A549 (cell line): ENCODE results near the gene FCGR3B. TPM values are rescaled to one million over a fixed set of nuclear protein-coding genes. Genes with fewer than 3 reads are reported as not detected.
A peak's percentile ranks its signal among the peaks of the same experiment; 100 is the strongest.
"Not testable (repeated sequence)": the region's sequence is repeated elsewhere in the genome, so short reads cannot be mapped to it uniquely, and the experiment has no call there.

Experiments used
- ATAC-seq, 2 experiments: fragments of 200-7000 bp in 1 of 2; fragments of >200 bp in 1 of 2; cut with Nextera tagmentation in 1 of 2; cut with Tn5 transposase in 1 of 2; 3 replicates each; pipeline versions ENCODE4 v1.8.0 to v1.9.1; 2018 to 2020; ENCODE audit warnings: mild to moderate bottlenecking in 1 of 2, moderate library complexity in 1 of 2
- CTCF ChIA-PET: fragments of 300-600 bp; sonication (Branson Sonifier 250); formaldehyde crosslinking; extraction: SDS; loops from one replicate; lab custom pipeline; 2021; ENCODE audit warnings: antibody characterized with exemption, inconsistent platforms; lab: Yijun Ruan, JAX
- POLR2A ChIA-PET: fragments of 350-600 bp; formaldehyde crosslinking; extraction: SDS; loops from one replicate; lab custom pipeline; 2021; ENCODE audit warnings: antibody characterized with exemption, inconsistent platforms; lab: Yijun Ruan, JAX
- DNase-seq, 2 experiments: peaks; one replicate each; pipeline versions ENCODE4 v3.0.0 to v3.0.0-alpha.2; 2011 to 2016; ENCODE audit warnings: low read depth in 1 of 2, low spot score in 1 of 2
- FAIRE-seq: peaks from 2 replicates; lab custom pipeline; 2011; peaks lifted over from hg19 to GRCh38; lab: Jason Lieb, UNC
- H3K27ac ChIP-seq, 2 experiments: fragments of >200 bp; sonication (Bioruptor Twin); formaldehyde crosslinking; 3 replicates each; pipeline ENCODE4 v1.5.1; 2016 to 2017
- H3K4me1 ChIP-seq: fragments of >200 bp; sonication (Bioruptor Twin); formaldehyde crosslinking; 3 replicates; pipeline ENCODE4 v1.6.1; 2016
- H3K4me2 ChIP-seq: fragments of >200 bp; sonication (Bioruptor Twin); formaldehyde crosslinking; 3 replicates; pipeline ENCODE4 v1.6.1; 2016
- H3K4me3 ChIP-seq: fragments of >200 bp; sonication (Bioruptor Twin); formaldehyde crosslinking; 3 replicates; pipeline ENCODE4 v1.5.1; 2016
- H3K9me3 ChIP-seq: fragments of >200 bp; sonication (Bioruptor Twin); formaldehyde crosslinking; 3 replicates; pipeline ENCODE4 v1.6.1; 2016
- CEBPB ChIP-seq, 2 experiments: fragments of >200 bp in 1 of 2; sonication (Bioruptor Twin) in 1 of 2; formaldehyde crosslinking in 1 of 2; IDR thresholded peaks; 2 replicates each; pipeline ENCODE4 v1.6.1; 2012 to 2016
- CHD4 ChIP-seq: fragments of 200-600 bp; sonication (generic); IDR thresholded peaks from 2 replicates; pipeline ENCODE4 v1.6.1; 2016; ENCODE audit warnings: antibody characterized with exemption, mild to moderate bottlenecking, borderline replicate concordance
- KDM1A ChIP-seq: fragments of 200-600 bp; sonication (generic); IDR thresholded peaks from 2 replicates; pipeline ENCODE4 v1.6.1; 2016; ENCODE audit warnings: low read depth, mild to moderate bottlenecking
- RAD21 ChIP-seq, 2 experiments: fragments of >200 bp in 1 of 2; sonication (Bioruptor Twin) in 1 of 2; formaldehyde crosslinking in 1 of 2; IDR thresholded peaks in 1 of 2; conservative IDR thresholded peaks in 1 of 2; 2 replicates in 1 of 2; 3 replicates in 1 of 2; pipeline ENCODE4 v1.6.1; 2012 to 2018; ENCODE audit warnings: inconsistent platforms in 1 of 2
- SMC3 ChIP-seq: fragments of >200 bp; sonication (Bioruptor Twin); formaldehyde crosslinking; IDR thresholded peaks from 3 replicates; pipeline ENCODE4 v1.6.1; 2018; ENCODE audit warnings: inconsistent platforms
- SREBF2 ChIP-seq: fragments of 450-650 bp; IDR thresholded peaks from 2 replicates; pipeline ENCODE4 v1.6.1; 2014; ENCODE audit warnings: mild to moderate bottlenecking, moderate library complexity
- WGBS: methylation state at CpG from one replicate; pipeline ENCODE4 v1.1.6; 2017; ENCODE audit errors: missing lambda C conversion rate; 5-methylcytosine and 5-hydroxymethylcytosine counted together
- polyA plus RNA-seq, 4 experiments: library from polyadenylated mRNA; depleted of rRNA in 3 of 4; stranded (reverse); fragments of >200 nt; fragmentation: RNase III in 1 of 4; extraction: RNeasy Plus Mini Kit Qiagen cat#74134 plus additional on column Dnase treatment in 1 of 4; gene quantifications; 2 replicates in 3 of 4; 3 replicates in 1 of 4; pipeline ENCODE4 v1.2.3, GENCODE V29; 2011 to 2017
- TF ChIP-seq, protein P1 (sequence below): IDR thresholded peaks from 2 replicates; pipeline ENCODE4 v1.6.1; 2012

FCGR3B gene
- polyA plus RNA-seq, 2 of the 4 experiments (the other 2 are of a cell fraction): not detected

DNA sequence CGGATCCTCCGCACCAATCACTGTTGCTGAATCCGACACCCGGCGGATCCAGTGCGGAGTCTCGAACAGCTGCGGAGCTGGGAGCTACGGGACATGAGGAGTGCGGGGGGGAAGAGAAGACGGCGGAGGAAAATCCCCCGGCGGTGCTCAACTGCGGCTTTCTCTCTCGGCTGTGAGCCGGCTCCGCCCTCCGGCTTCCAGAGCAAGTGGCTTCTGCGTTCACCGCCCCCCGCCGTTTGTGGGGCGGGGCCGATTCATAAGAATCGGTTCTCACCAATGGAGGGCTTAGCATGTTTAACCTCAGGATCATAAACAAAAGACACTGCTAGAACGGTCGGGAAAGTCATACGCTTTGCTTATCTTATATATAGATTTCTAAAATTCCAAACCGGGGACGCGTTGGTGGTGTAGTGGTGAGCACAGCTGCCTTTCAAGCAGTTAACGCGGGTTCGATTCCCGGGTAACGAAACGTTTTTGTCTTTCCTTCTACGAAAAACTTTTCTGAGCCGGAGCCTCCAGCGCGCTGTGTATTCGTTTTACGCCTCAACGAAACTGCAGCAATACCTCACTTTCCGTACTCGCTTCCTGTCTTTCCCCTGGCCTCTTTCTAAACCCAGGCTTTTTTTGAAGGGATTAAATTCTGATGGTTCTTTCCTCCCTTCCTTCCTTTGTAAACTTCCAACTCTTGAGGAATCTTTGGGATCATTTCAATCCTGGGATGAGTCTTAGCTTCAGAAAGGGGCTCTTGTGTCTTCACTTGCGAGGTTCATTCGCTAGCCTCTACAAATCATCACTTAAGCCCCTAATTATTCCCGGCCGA lies 18.4 kb downstream of the FCGR3B start:
- ChIA-PET POLR2A (interaction anchor here (1.2 to 1.8 kb wide), 2 partner anchors 9 to 114 kb away, joined by 3 to 12 read pairs; no protein-coding TSS in a partner anchor), CTCF (interaction anchor here (1.6 kb wide), 1 partner anchor 126 kb away, joined by 5 read pairs; no protein-coding TSS in a partner anchor)
- peak overlapping the region; percentile 66 to 83; a peak in 5 of 6 replicates for H3K27ac ChIP-seq
- TF ChIP-seq SMC3 (0 out of 3 replicates have a peak, but pooled peaks have one; percentile 12), RAD21 (conservative IDR thresholded peaks at IDR 0.05 in 1 of 2, IDR thresholded peaks at IDR 0.05 in 1 of 2) (peak in 1 of 2 experiments; percentile 16; a peak in 1 of 5 replicates), CEBPB (IDR thresholded peaks at IDR 0.05) (peak in 1 of 2 experiments; percentile 59; a peak in 2 of 4 replicates), SREBF2 (peak; percentile 68)
- TF ChIP-seq, protein P1, sequence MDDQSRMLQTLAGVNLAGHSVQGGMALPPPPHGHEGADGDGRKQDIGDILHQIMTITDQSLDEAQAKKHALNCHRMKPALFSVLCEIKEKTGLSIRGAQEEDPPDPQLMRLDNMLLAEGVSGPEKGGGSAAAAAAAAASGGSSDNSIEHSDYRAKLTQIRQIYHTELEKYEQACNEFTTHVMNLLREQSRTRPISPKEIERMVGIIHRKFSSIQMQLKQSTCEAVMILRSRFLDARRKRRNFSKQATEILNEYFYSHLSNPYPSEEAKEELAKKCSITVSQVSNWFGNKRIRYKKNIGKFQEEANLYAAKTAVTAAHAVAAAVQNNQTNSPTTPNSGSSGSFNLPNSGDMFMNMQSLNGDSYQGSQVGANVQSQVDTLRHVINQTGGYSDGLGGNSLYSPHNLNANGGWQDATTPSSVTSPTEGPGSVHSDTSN: 0 out of 2 replicates have a peak, but pooled peaks have one; percentile 38
- DNase-seq (peak; percentile 77 to 98), ATAC-seq (peak; percentile 95)
- FAIRE-seq, H3K9me3 ChIP-seq, H3K4me1 ChIP-seq: not testable (repeated sequence)
- H3K4me2 ChIP-seq: peak overlapping the region; percentile 72
- peak overlapping the region; percentile 48 for H3K4me3 ChIP-seq
- 1% methylated on average over 40 of the region's 51 CpGs for WGBS

DNA sequence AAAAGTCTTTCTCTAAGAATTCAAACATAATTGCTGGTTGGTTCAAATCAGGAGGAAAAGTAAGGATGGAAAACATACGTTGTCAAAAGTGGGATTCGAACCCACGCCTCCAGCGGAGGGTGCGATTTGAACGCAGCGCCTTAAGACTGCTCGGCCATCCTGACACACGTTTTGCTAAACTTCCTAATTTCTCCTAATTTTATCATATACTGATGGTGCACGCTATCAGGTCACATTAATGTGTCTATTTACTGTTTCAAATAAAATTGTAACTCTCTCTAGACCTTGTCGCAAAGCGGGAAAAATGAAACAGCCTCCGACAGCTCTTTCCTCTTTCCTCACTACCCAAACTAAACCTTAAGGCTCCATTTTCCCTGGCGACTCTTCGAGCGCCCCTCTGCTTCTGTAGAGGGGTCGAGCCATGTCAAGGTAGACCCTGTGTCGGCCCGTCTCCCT lies 19.1 kb downstream of the FCGR3B start:
- not testable (repeated sequence) for H3K4me1 ChIP-seq, ATAC-seq, H3K9me3 ChIP-seq
- Histone ChIP-seq H3K4me3 (peak overlapping the region; percentile 48), H3K4me2 (peak overlapping the region; percentile 52), H3K27ac (peak overlapping the region; percentile 53 to 79; a peak in 4 of 6 replicates)
- FAIRE-seq (peak; percentile 18), DNase-seq (peak in 1 of 2 experiments; percentile 52)
- CTCF ChIA-PET: interaction anchor here (1.6 kb wide), 1 partner anchor 127 kb away, joined by 5 read pairs; no protein-coding TSS in a partner anchor
- 0 out of 2 replicates have a peak, but pooled peaks have one; percentile 40 for TF ChIP-seq KDM1A
- peak; percentile 93 for TF ChIP-seq CHD4
- WGBS: under 1% methylated on average over 19 of the region's 19 CpGs
- POLR2A ChIA-PET: interaction anchor here (1.2 to 1.8 kb wide), 2 partner anchors 9 to 115 kb away, joined by 3 to 12 read pairs; no protein-coding TSS in a partner anchor

DNA sequence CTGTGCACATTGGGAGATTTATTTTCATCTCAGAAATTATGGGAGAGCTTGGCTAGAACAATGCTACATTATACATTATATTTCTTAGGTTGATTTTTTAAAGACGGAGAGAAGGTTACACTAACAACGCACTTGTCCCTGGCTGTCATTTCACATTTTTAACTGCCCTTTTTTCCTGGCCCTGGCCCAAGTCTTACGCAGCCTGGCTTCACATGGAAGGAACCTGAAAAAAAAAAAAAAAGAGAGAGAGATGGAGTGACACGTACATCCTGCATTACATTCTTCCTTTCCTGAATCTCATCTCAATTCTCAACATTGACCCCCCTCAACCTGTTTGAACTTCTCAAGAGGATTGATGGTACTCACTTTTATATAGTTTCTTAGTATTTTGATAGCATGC lies 20.8 kb downstream of the FCGR3B start:
- FAIRE-seq, H3K27ac ChIP-seq, H3K9me3 ChIP-seq, H3K4me3 ChIP-seq, DNase-seq, ATAC-seq, CTCF ChIA-PET, H3K4me1 ChIP-seq, POLR2A ChIA-PET: not testable (repeated sequence)
- WGBS: 39% methylated on average over 4 of the region's 4 CpGs
- H3K4me2 ChIP-seq: peak overlapping the region; percentile 28; the same call in 2 of the 3 replicates

DNA sequence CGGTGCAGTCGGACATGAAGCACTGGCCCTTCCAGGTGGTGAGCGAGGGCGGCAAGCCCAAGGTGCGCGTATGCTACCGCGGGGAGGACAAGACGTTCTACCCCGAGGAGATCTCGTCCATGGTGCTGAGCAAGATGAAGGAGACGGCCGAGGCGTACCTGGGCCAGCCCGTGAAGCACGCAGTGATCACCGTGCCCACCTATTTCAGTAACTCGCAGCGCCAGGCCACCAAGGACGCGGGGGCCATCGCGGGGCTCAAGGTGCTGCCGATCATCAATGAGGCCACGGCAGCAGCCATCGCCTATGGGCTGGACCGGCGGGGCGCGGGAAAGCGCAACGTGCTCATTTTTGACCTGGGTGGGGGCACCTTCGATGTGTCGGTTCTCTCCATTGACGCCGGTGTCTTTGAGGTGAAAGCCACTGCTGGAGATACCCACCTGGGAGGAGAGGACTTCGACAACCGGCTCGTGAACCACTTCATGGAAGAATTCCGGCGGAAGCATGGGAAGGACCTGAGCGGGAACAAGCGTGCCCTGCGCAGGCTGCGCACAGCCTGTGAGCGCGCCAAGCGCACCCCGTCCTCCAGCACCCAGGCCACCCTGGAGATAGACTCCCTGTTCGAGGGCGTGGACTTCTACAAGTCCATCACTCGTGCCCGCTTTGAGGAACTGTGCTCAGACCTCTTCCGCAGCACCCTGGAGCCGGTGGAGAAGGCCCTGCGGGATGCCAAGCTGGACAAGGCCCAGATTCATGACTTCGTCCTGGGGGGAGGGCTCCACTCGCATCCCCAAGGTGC lies 24.2 kb downstream of the FCGR3B start:
- H3K27ac ChIP-seq, H3K4me2 ChIP-seq, POLR2A ChIA-PET, ATAC-seq, DNase-seq, H3K9me3 ChIP-seq, CTCF ChIA-PET, H3K4me1 ChIP-seq, FAIRE-seq, H3K4me3 ChIP-seq: not testable (repeated sequence)
- WGBS: 87% methylated on average over 45 of the region's 58 CpGs

DNA sequence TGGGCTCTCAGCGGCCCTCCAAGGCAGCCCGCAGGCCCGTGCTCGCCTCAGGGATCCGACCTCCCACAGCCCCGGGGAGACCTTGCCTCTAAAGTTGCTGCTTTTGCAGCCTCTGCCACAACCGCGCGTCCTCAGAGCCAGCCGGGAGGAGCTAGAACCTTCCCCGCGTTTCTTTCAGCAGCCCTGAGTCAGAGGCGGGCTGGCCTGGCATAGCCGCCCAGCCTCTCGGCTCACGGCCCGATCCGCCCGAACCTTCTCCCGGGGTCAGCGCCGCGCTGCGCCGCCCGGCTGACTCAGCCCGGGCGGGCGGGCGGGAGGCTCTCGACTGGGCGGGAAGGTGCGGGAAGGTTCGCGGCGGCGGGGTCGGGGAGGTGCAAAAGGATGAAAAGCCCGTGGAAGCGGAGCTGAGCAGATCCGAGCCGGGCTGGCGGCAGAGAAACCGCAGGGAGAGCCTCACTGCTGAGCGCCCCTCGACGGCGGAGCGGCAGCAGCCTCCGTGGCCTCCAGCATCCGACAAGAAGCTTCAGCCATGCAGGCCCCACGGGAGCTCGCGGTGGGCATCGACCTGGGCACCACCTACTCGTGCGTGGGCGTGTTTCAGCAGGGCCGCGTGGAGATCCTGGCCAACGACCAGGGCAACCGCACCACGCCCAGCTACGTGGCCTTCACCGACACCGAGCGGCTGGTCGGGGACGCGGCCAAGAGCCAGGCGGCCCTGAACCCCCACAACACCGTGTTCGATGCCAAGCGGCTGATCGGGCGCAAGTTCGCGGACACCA lies 25.0 kb downstream of the FCGR3B start:
- CTCF ChIA-PET, H3K4me1 ChIP-seq, FAIRE-seq, DNase-seq, H3K4me3 ChIP-seq, H3K4me2 ChIP-seq, POLR2A ChIA-PET, H3K9me3 ChIP-seq, H3K27ac ChIP-seq: not testable (repeated sequence)
- ATAC-seq: peak; percentile 79 to 91
- WGBS: 75% methylated on average over 20 of the region's 78 CpGs

DNA sequence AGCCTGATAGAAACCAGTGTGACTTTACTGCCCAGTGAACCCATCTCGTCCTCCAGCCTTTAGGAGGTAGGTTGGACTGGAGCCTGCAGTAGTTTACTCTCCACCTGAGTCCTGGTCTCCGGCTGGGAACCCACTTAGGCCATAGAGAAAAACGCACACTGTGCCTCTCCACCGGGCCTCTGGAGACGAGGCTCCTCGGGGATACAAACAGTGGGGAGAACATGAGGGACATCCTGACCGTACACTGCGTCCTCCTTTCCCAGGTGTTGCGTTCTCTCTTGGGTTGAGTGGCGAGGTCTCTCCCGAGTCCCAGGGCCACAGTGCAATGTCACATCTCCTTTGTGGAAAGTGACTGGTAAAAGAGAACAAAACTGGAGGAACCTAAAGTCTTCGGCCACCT lies 26.0 kb downstream of the FCGR3B start:
- H3K4me3 ChIP-seq, H3K27ac ChIP-seq, ATAC-seq, POLR2A ChIA-PET, FAIRE-seq, H3K9me3 ChIP-seq, DNase-seq, H3K4me2 ChIP-seq, CTCF ChIA-PET, H3K4me1 ChIP-seq: not testable (repeated sequence)
- 85% methylated on average over 8 of the region's 12 CpGs for WGBS

DNA sequence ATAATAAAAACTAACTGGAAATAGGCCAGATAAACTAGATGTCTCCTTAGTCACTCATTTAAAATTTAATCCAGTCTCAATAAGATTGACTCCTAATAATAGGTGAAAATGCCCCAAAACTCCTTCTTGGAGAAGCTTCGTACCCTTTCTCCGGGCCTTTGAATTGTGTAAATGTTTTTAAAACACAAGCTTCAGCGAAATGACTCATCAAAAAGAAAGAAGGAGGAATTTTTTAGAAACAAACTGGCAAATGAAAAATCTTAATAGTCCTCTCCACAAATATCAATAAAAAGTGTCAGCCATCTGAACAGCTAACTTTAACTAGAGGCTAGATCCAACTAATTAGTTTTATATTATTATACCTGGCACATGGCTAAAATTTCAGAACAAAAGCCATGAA lies 33.9 kb downstream of the FCGR3B start:
- H3K4me2 ChIP-seq, CTCF ChIA-PET, POLR2A ChIA-PET, FAIRE-seq, H3K9me3 ChIP-seq, ATAC-seq, DNase-seq, H3K4me3 ChIP-seq, H3K27ac ChIP-seq, H3K4me1 ChIP-seq: not testable (repeated sequence)
- WGBS: 89% methylated on average over 3 of the region's 3 CpGs

DNA sequence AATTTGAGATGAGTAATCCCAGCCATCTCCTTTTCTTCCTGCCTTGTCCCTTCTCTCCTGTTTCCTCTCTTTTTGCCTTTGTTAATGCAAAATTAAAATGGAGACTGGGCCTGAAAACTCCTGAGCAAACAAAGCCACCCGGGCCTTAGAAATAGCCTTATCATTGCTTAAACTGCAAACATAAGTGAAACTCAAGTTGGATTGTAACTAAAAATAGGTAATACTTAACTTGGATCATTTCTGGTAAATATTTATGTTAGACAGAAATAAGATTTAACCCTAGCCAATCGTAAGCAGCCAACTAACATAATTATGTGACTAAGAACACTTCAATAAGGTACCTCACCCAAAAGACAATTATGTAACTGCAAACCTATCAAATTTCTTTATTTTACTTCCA lies 35.4 kb downstream of the FCGR3B start:
- ATAC-seq, FAIRE-seq, H3K4me1 ChIP-seq, POLR2A ChIA-PET, H3K9me3 ChIP-seq, H3K4me3 ChIP-seq, H3K27ac ChIP-seq, DNase-seq, H3K4me2 ChIP-seq, CTCF ChIA-PET: not testable (repeated sequence)
- WGBS: 55% methylated on average over 2 of the region's 2 CpGs
